NCI-H2196 (cell line): ENCODE measurements around the gene LSR.
"Not testable (repeated sequence)": the region's sequence is repeated elsewhere in the genome, so short reads cannot be mapped to it uniquely, and the experiment has no call there.

ENCODE experiments used
- DNase-seq: peaks from one replicate; lab custom pipeline; 2025; ENCODE audit not compliant: unreplicated experiment; lab: John Stamatoyannopoulos, UW

Gene LSR

DNA sequence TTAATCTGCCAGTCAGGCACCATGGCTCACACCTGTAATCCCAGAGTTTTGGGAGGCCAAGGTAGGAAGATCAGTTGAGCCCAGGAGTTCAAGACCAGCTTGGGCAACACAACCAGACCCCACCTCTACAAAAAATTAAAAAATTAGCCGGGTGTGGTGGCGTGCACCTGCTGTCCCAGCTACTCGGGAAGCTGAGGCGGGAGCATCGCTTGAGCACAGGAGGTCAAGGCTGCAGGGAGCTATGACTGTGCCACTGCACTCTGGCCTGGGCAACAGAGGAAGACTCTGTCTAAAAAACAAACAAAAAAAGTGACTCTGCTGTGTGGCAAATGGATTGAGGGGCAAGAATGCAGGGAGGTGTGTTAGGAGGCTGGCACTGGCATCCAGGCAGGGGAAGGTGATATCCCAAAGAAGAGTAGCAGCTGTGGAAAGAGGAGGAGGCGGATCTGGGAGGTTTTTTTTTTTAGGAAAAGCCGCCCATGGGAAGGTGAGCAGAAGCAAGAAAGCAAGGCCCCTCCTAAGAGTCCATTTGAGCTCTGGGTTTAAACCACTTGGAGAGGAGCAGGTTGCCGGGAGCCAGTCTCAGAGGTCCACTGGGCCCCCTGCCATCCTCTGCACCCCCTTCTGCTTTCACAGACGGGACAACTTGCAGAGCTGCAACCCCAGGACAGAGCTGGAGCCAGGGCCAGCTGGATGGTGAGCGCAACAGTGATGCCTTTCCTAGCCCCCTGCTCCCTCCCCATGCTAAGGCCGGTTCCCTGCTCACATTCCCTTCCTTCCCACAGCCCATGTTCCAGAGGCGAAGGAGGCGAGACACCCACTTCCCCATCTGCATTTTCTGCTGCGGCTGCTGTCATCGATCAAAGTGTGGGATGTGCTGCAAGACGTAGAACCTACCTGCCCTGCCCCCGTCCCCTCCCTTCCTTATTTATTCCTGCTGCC is 35.6 kb downstream of the LSR start:
- DNase-seq = no peak

DNA sequence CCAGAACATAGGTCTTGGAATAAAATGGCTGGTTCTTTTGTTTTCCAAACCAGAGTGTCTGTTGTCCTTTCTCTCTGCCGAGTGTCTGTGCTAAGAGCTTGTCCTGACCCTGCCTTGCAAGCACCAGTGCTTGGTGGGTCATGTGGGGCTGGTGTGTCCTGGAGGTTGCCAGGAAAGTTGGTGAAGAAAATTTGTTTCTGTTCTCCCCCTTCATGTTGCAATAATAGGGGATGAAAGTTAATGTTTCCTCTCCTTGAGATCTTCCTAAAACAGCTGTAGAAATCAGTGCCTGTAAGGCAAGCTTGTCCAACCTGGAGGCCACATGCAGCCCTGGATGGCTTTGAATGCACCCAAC is 36.3 kb downstream of the LSR start:
- no peak for DNase-seq

DNA sequence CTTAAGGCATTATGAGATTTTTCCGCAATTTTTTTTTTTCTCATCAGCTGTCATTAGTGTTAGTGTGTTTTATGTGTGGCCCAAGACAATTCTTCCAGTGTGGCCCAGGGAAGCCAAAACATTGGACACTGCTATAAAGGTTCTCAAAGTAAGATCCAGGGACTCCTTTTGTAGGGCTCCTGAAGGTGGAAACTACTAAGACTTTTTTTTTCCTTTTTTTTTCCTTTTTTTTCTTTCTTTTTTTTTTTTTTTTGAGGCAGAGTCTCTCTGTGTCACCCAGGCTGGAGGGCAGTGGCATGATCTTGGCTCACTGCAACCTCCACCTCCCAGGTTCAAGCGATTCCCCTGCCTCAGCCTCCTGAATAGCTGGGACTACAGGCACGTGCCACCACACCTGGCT is 36.7 kb downstream of the LSR start:
- DNase-seq = not testable (repeated sequence)

DNA sequence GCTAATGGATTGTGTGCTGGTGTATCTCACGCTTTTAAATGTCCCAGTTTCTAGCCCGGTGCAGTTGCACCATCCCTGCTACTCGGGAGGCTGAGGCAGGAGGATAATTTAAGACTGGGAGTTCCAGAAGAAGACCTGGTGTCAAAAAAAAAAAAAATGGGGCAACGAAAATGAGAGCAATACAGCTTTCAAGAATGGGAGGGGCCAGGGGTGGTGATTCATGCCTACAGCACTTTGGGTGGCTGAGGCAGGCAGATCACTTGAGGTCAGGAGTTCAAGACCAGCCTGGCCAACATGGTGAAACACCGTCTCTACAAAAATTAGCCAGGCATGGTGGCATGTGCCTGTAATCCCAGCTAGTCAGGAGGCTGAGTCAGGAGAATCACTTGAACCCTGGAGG is 37.3 kb downstream of the LSR start:
- not testable (repeated sequence) for DNase-seq

DNA sequence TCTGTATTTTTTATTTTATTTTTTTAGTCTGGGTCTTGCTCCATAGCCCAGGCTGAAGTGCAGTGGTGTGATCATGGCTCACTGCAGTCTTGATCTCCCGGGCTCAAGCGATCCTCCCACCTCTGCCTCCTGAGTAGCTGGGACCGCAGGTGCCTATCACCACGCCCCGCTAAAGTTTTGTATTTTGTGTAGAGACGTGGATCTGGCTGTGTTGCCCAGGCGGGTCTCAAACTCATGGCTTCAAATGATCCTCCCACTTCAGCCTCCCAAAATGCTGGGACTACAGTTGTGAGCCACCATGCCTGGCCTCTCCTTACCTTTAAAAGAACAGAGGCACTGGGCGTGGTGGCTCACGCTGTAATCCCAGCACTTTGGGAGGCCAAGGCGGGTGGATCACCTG is 38.9 kb downstream of the LSR start:
- no peak for DNase-seq

DNA sequence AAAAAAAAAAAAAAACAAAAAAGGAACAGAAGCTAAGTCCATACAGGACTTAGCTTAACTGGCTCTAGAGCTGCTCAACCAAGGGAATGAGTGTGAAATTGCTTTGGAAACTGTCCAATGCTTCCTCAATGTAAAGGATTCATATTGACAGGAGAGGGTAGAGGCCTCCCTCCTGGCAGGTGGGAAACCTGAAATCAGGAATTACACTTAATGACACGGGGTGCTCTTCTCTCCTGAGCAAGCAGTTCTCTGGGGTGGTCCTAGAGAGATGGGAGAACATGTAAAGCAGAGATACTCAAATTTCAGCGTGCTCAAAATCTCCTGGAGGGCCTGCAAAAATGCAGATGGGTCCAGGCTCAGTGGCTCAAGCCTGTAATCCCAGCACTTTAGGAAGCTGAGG is 39.5 kb downstream of the LSR start:
- DNase-seq = no peak

DNA sequence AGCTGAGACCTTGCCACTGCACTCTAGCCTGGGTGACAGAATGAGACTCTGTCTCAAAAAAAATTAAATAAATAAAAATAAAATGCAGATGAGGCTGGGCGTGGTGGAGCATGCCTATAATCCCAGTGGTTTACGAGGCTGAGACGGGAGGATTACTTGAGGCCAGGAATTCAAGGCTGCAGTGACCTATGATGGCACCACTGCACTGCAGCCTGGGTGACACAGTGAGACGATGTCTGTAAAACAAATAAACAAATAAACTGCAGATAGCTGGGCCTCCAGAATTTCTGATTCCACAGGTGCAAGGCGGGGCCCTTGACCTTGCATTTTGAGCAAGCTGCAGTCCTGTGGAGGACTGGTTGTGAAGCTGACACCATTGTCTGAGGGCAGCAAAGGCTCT is 40.1 kb downstream of the LSR start:
- DNase-seq = no peak

DNA sequence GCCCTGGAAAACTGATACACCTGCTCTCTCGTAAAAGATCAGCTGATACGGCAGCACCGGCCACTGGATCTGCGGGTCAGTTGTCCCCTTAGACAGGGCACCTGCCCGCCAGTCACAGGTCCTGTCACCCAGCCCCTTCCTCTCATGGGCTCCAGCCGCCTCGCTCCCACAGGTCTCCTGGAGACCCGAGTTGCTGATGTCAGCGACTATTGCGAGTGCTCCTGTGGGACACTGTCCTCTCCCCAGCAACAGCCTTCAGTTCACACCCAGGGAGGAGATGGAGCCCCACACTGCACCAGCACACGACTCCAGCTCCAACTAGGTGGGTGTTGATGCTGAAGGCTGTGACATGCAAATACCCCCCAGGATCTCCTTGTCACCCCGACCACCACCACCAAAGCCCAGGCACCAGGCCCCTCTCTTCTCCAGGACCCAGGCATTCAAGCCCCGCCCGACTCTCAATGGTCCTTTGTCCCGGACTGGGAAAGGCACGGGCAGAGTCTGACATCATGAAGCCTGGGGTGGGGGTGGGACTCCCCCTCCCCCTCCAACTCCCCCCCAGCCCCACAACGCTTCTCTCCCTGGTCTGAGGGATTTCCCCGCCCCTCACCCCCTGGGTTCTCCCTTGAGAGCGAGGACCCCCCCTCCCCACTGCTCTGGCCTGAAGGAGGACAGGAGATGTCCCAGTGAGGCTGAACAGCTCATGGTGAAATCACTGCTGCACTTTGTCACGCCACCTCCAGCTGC is 41.8 kb downstream of the LSR start:
- DNase-seq = no peak

DNA sequence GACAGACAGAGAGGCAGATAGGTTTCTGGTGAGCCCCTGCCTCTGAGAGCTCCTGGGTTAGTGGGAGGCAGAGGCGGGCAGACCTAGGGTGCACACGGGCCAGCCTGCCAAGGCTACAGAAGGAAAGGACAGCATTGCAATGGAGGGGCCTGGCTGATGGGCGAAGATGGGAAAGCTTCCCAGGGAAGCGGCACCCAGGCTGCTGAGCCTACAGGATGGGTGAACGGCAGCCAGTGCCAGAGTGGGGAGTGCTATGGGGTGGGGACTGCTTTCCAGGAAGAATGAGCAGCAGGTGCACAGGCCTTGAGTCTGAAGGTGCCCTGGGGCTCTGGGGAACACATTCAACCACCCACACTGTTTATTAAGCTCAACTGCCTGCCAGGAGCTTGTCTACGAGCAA is 42.5 kb downstream of the LSR start:
- DNase-seq = peak; percentile 10

DNA sequence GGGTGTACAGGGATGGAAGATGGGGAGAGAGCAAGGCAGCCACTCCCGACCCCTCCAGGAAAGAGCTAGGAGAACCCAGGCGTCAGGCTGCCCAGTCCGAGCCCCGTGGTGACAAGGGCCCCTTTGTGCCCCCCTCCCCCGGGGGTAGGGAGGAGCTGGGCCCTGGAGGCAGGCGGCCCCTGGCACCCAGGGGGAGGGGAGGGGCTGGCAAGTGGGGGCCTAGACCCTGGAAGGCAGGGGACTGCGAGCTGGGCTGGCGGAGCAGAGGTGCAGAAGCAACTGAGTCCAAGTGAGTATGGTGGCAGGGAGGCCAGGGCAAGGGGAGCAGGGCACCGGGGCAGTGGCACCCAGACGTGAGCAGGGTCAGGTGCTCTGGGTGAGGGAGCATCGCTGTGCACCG is 43.1 kb downstream of the LSR start, which contains the start of gene MAG:
TSS of gene MAG (plus strand) at position 246 of the 400 bp plus-strand sequence. CDS start 3,248 bp downstream, outside the sequence.
- no peak for DNase-seq

DNA sequence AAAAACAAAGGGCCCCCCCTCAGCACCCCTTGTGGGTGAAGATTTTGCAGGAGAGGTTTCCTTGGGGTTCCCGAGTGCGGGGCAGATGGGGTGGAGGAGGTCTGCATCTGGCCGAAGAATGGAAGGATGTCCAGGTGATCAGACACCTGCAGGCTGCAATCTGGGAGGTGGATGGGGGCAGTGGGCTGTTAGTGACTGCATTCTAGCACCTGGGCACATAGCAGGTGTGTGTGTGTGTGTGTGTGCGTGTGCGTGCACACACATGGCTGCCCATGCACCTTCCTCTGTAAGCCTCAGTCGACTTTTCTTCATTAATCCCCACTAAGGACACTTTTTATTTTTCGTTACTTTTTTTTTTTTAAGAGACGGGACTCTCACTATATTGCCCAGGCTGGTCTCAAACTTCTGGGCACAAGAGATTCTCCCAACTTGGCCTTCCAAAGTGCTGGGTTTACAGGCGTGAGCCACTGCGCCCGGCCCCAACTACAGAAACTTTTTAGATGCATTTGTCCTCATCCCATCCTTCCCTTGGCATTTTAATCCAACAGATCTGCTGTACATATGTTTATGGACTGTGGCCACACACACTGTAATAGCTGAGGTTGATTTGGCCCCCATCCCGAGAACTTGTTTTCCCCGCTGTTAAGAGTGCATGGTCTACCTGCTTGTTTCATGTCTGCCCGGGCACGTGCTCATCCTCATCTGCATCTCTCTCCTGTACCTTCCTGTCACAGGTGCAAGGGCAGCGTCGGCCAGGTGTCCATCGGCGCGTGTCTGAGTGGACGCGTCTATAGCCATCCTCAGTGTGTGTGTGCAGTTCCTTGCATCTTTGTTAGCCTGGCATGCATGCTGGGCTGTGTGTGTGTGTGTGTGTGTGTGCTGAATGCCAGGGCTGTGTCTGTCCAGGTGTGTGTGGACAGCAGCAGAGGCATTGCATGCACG is 43.9 kb downstream of the LSR start:
- no peak for DNase-seq

DNA sequence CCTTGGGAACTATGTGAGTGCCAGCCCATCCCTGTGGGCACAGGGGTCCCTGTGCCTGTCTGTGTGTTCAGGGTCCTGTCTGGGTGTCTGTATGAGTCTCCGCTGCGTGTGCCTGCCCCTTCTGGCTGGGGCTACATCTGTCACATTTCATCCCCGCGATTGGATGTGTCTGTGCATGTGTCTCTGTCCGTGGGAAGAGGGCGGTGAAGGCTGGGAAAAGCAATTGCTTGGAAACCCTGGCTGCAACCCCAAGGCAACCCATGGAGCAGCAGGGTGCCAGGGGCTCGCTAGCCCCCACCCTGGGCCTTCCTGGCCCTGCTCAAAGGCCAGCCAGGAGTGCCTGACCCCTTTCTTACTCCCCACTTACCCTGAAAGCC is 44.5 kb downstream of the LSR start:
- DNase-seq = no peak

DNA sequence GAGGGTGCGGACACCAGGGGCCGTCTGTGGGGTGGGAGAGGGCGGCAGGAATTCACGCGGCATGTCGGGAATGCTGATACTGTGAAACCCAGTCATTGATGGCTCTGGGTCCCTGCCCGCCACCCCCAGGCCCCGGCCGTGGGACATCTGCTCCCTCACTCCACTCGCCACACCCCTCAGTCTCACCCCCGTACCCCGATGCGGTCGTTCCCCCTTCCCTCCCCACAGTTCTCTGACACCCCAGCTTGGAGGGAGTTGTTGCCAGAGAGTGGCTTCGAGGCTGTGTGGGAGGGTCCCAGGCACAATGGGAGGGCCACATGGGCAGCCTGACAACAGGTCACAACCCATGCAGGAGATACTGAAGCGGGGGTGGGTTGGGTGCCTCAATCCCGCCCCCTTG is 45.0 kb downstream of the LSR start:
- DNase-seq = no peak

DNA sequence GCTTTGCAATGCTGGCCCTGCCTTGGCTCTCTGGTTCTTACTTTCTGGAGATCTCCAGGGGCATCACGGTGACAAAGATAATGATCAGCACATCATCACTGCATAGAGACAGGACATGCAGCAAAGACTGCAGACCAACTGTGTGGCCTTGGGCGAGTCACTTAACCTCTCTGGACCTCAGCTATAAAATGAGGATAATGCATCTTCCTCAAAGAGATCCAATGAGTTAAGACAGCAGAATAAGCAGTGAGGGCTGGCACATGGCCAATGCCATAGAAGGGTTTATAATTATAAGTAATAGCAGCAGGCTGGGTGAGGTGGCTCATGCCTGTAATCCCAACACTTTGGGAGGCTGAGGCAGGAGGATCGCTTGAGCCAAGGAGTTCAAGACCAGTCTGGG is 45.5 kb downstream of the LSR start:
- DNase-seq = no peak

DNA sequence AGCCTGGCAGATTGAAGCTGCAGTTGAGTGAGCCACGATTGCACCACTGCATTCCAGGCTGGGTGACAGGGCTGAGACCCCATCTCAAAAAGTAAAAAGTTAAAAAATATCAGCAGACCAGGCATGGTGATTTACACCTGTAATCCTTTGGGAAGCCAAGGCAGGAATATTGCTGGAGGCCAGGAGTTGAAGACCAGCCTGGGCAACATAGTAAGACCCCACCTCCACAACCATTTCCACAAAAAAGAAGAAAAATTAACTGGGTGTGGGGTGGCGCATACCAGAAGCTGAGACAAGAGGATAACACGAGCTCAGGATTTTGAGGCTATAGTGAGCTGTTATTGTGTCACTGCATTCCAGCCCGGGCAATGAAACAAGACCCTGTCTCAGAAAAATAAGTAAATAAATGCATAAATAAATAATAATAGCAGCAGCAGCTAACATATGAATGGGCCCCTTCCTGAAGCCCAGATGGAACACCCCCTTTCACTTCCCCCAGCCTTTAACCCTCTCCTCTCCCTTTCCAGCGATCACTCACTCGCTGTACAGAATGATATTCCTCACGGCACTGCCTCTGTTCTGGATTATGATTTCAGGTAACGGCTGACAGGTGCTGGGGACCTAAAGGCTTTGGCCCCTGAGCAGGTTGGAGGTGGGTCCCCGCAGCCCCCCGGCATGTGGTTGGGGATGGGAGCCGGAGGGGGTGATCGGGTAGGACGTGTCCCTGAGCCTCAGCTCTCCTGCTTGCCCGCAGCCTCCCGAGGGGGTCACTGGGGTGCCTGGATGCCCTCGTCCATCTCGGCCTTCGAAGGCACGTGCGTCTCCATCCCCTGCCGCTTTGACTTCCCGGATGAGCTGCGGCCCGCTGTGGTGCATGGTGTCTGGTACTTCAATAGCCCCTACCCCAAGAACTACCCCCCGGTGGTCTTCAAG is 46.3 kb downstream of the LSR start:
- no peak for DNase-seq

DNA sequence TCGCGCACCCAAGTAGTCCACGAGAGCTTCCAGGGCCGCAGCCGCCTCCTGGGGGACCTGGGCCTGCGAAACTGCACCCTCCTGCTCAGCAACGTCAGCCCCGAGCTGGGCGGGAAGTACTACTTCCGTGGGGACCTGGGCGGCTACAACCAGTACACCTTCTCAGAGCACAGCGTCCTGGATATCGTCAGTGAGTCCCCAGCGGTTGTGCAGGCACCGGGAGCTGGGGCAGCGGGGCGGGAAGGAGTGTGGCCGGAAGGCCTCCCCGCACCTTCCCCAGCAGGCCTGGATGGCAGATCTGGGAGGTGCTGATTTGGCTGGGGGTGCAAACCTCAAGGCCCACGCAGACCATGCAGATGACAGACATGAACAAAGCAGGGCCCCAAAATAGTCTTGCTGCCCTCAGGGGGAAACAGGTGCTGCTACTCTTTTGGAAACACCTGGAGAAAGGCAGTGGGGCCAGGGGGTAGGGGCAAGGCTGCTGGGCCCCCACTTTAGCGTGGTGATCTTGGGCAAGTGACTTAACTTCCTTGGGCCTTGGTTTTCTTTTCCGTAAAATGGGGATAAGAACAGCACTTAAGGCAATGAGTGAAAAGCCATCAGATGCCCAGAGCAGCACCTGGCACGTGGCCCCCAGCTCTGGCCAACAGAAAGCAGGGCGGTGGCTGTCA is 47.1 kb downstream of the LSR start:
- no peak for DNase-seq

DNA sequence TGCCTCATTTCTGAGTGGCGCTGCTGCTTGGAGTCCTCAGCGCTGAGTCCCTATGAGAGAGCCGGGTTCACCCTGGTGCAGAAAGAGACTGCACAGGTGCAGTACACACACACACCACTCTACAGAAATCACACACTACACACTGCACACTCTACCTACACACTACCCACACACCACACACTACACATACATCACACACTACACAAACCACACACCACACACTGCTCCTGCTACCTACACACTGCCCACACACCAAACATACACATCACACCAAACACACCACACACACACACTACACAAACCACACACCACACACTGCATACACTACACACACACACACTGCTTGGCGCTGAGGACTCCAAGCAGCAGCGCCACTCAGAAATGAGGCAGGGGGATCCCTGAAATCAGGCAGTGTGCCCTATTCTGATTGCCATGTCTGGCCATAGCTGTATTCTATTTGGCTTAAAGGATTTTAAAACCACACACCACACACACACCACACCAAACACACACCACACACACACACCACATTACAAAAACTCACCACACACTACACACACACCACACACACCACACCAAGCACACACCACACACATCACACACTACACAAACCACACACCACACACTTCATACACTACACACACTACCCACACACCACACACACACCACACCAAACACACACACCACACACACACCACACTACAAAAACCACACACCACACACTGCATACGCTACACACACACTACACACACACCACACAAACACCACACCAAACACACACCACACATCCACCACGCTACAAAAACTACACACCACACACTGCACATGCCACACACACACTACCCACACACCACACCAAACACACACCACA is 48.1 kb downstream of the LSR start:
- DNase-seq = no peak

DNA sequence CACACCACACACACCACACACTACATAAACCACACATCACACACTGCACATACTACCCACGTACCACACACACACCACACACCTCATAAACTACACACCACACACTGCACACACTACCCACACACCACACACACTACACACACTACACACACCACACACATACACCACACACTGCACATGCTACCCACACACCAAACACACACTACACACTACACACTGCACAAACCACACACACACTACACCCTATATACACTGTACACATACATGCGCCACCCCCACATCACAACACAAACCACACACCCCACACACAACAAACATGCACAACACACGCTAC is 48.7 kb downstream of the LSR start:
- no peak for DNase-seq

DNA sequence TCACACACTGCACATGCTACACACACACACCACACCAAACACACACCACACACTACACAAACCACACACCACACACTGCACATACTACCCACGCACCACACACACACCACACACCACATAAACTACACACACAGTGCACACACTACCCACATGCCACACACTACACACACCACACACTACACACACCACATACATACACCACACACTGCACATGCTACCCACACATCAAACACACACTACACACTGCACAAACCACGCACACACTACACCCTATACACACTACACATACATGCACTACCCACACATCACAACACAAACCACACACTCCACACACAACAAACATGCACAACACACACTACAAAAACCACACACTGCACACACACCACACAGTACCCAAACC is 49.1 kb downstream of the LSR start:
- no peak for DNase-seq
